HCT116 (cell line): ENCODE measurements around the gene SLC44A2. TPM values are rescaled to one million over a fixed set of nuclear protein-coding genes. Genes with fewer than 3 reads are reported as not detected.

ENCODE experiments used
- ATAC-seq: fragments of 200-7000 bp; cut with Tn5 transposase; 2 replicates; pipeline ENCODE4 v1.9.1; 2020; ENCODE audit warnings: mild to moderate bottlenecking, moderate library complexity
- BruUV-seq: library from RNA; stranded (reverse); fragments of 400-500 nt; replicated peaks from 2 replicates; lab custom pipeline; 2021; lab: Mats Ljungman, UMichigan
- CTCF ChIA-PET: fragments of 300-600 bp; sonication (Branson Sonifier 250); formaldehyde crosslinking; loops from one replicate; lab custom pipeline; 2021; ENCODE audit warnings: antibody characterized with exemption; lab: Charles Lee
- POLR2A ChIA-PET: fragments of 300-600, 350-600 bp; sonication (Branson Sonifier 250); formaldehyde crosslinking; loops from one replicate; lab custom pipeline; 2021; ENCODE audit warnings: antibody characterized with exemption; lab: Charles Lee
- RAD21 ChIA-PET, 2 experiments: fragments of 300-600 bp; sonication (Branson Sonifier 250); formaldehyde crosslinking; loops; one replicate each; lab custom pipeline; 2023; ENCODE audit warnings: low total read pairs in 2 of 2; ENCODE audit not compliant: uncharacterized antibody in 2 of 2, unreplicated experiment in 2 of 2, low non-redundant PET in 1 of 2; lab: Charles Lee
- DNase-seq: peaks from one replicate; pipeline ENCODE4 v3.0.0-alpha.2; 2010; ENCODE audit warnings: low read depth, low spot score
- H2AFZ ChIP-seq: fragments of 200-600 bp; shearing (Covaris generic), sonication (generic); 2 replicates; pipeline ENCODE4 v1.6.1; 2017; ENCODE audit warnings: low read depth, mixed run types, mixed read lengths, antibody characterized with exemption, low read length; ENCODE audit not compliant: poor library complexity, severe bottlenecking
- H3K27ac ChIP-seq: 2 replicates; pipeline ENCODE4 v1.5.1; 2012; ENCODE audit warnings: low read depth, low read length
- H3K27me3 ChIP-seq: fragments of 200-600 bp; sonication (generic); 2 replicates; pipeline ENCODE4 v1.6.1; 2016; ENCODE audit warnings: mixed run types, low read length, mixed read lengths; ENCODE audit not compliant: insufficient read depth
- H3K36me3 ChIP-seq, 2 experiments: fragments of 200-500 bp in 1 of 2; fragments of 200-600 bp in 1 of 2; sonication (Bioruptor generic) in 1 of 2; sonication (generic) in 1 of 2; 2 replicates each; pipeline versions ENCODE4 v1.5.1 to v1.6.1; 2014 to 2016; ENCODE audit warnings: low read length in 2 of 2, inconsistent platforms in 1 of 2, mixed read lengths in 1 of 2, mixed run types in 1 of 2; ENCODE audit not compliant: insufficient read depth in 2 of 2, control insufficient read depth in 1 of 2
- H3K4me1 ChIP-seq, 2 experiments: fragments of 200-600 bp in 1 of 2; sonication (generic) in 1 of 2; 2 replicates each; pipeline versions ENCODE4 v1.5.1 to v1.6.1; 2012 to 2017; ENCODE audit warnings: low read length in 2 of 2, inconsistent platforms in 1 of 2, mild to moderate bottlenecking in 1 of 2, mixed read lengths in 1 of 2, mixed run types in 1 of 2, moderate library complexity in 1 of 2; ENCODE audit not compliant: insufficient read depth in 2 of 2, control insufficient read depth in 1 of 2
- H3K4me2 ChIP-seq: fragments of 200-600 bp; sonication (generic); 2 replicates; pipeline ENCODE4 v1.6.1; 2017; ENCODE audit warnings: mixed run types, low read length, mixed read lengths
- H3K4me3 ChIP-seq, 2 experiments: fragments of 200-600 bp in 1 of 2; sonication (generic) in 1 of 2; replicated peaks in 1 of 2; 2 replicates each; pipeline ENCODE4 v1.5.1; 2011 to 2016; ENCODE audit warnings: low read length in 2 of 2, control low read depth in 1 of 2, low read depth in 1 of 2, mild to moderate bottlenecking in 1 of 2, mixed read lengths in 1 of 2, mixed run types in 1 of 2
- H3K79me2 ChIP-seq: fragments of 200-600 bp; sonication (generic); 2 replicates; pipeline ENCODE4 v1.6.1; 2017; ENCODE audit warnings: mild to moderate bottlenecking, mixed run types, low read length, moderate library complexity, mixed read lengths; ENCODE audit not compliant: insufficient read depth
- H3K9ac ChIP-seq: fragments of 200-600 bp; sonication (generic); 2 replicates; pipeline ENCODE4 v1.6.1; 2016; ENCODE audit warnings: low read length, mixed read lengths
- H3K9me2 ChIP-seq: fragments of 200-600 bp; sonication (generic), shearing (Covaris generic); 2 replicates; pipeline ENCODE4 v1.6.1; 2017; ENCODE audit warnings: mixed run types, mild to moderate bottlenecking, moderate library complexity; ENCODE audit not compliant: insufficient read depth
- H3K9me3 ChIP-seq, 2 experiments: fragments of 200-500 bp in 1 of 2; fragments of 200-600 bp in 1 of 2; sonication (Bioruptor generic) in 1 of 2; sonication (generic) in 1 of 2; 2 replicates each; pipeline ENCODE4 v1.6.1; 2014 to 2017; ENCODE audit warnings: low read length in 2 of 2, mixed read lengths in 2 of 2, inconsistent platforms in 1 of 2, low read depth in 1 of 2, mild to moderate bottlenecking in 1 of 2, mixed run types in 1 of 2, moderate library complexity in 1 of 2; ENCODE audit not compliant: control insufficient read depth in 1 of 2, insufficient read depth in 1 of 2
- H4K20me1 ChIP-seq: fragments of 200-600 bp; sonication (generic), shearing (Covaris generic); 2 replicates; pipeline ENCODE4 v1.6.1; 2017; ENCODE audit warnings: mixed run types, mild to moderate bottlenecking, moderate library complexity; ENCODE audit not compliant: insufficient read depth
- ATF3 ChIP-seq: IDR thresholded peaks from 2 replicates; pipeline ENCODE4 v1.6.1; 2012
- CBX3 ChIP-seq: IDR thresholded peaks from 2 replicates; pipeline ENCODE4 v1.6.1; 2012; ENCODE audit warnings: low read depth
- CEBPB ChIP-seq: IDR thresholded peaks from 2 replicates; pipeline ENCODE4 v1.6.1; 2012; ENCODE audit warnings: low read depth
- EGR1 ChIP-seq: IDR thresholded peaks from 2 replicates; pipeline ENCODE4 v1.6.1; 2012; ENCODE audit warnings: low read depth
- ELF1 ChIP-seq: IDR thresholded peaks from 2 replicates; pipeline ENCODE4 v1.6.1; 2012; ENCODE audit warnings: low read depth, borderline replicate concordance
- EZH2 ChIP-seq: fragments of 200-600 bp; sonication (generic); IDR thresholded peaks from 2 replicates; pipeline ENCODE4 v1.6.1; 2017; ENCODE audit warnings: antibody characterized with exemption, mixed run types
- EZH2phosphoT487 ChIP-seq: fragments of 200-600 bp; IDR thresholded peaks from 2 replicates; pipeline ENCODE4 v1.6.1; 2018; ENCODE audit warnings: antibody characterized with exemption, borderline replicate concordance
- FOSL1 ChIP-seq: IDR thresholded peaks from 2 replicates; pipeline ENCODE4 v1.6.1; 2012; ENCODE audit warnings: low read depth
- JUND ChIP-seq: IDR thresholded peaks from 2 replicates; pipeline ENCODE4 v1.6.1; 2012
- MAX ChIP-seq: IDR thresholded peaks from 2 replicates; pipeline ENCODE4 v1.6.1; 2012
- POLR2A ChIP-seq: IDR thresholded peaks from 2 replicates; pipeline ENCODE4 v1.7.0; 2011; ENCODE audit warnings: borderline replicate concordance; ENCODE audit not compliant: insufficient read depth, insufficient read length; ENCODE audit errors: extremely low read depth
- POLR2AphosphoS5 ChIP-seq: IDR thresholded peaks from 2 replicates; pipeline ENCODE4 v1.6.1; 2011; ENCODE audit warnings: mild to moderate bottlenecking, low read depth, low read length, moderate library complexity
- RAD21 ChIP-seq: IDR thresholded peaks from 2 replicates; pipeline ENCODE4 v1.6.1; 2012; ENCODE audit warnings: low read depth, mild to moderate bottlenecking
- REST ChIP-seq: IDR thresholded peaks from 2 replicates; pipeline ENCODE4 v1.6.1; 2012; ENCODE audit warnings: low read depth
- SIN3A ChIP-seq: IDR thresholded peaks from 2 replicates; pipeline ENCODE4 v1.6.1; 2012; ENCODE audit warnings: low read depth
- SP1 ChIP-seq: IDR thresholded peaks from 2 replicates; pipeline ENCODE4 v1.6.1; 2012; ENCODE audit warnings: low read depth
- SRF ChIP-seq: IDR thresholded peaks from 2 replicates; pipeline ENCODE4 v1.6.1; 2012; ENCODE audit warnings: low read depth
- TCF7L2 ChIP-seq: IDR thresholded peaks from 2 replicates; pipeline ENCODE4 v1.7.0; 2011; ENCODE audit warnings: borderline replicate concordance, inconsistent platforms; ENCODE audit not compliant: insufficient read depth, insufficient read length; ENCODE audit errors: extremely low read depth
- YY1 ChIP-seq: IDR thresholded peaks from 2 replicates; pipeline ENCODE4 v1.6.1; 2011; ENCODE audit warnings: low read length, low read depth, moderate library complexity, mild to moderate bottlenecking; ENCODE audit not compliant: insufficient replicate concordance; ENCODE audit errors: extremely low read depth
- ZFX ChIP-seq: fragments of 450-650 bp; IDR thresholded peaks from 2 replicates; pipeline ENCODE4 v1.6.1; 2017
- intact Hi-C: fragments of 100-400 bp; cut with micrococcal nuclease; formaldehyde crosslinking; loops from 2 replicates; pipeline ENCODE4 v1.10.0; 2022
- total RNA-seq: library from RNA; stranded (reverse); gene quantifications from one replicate; pipeline ENCODE4 v1.2.1, GENCODE V29; 2021; ENCODE audit not compliant: unreplicated experiment

Gene SLC44A2
- total RNA-seq, 1 experiment from 2014 or later = 90.9 TPM

- H3K27me3 ChIP-seq = no peaks in the 10 kb centered on the region
- no peak overlapping the region for H3K4me2 ChIP-seq
- ChIA-PET RAD21 (no interaction called here), CTCF (no interaction called here), POLR2A (no interaction called here)
- no peaks in the 10 kb centered on the region for H3K9me2 ChIP-seq
- no peaks in the 10 kb centered on the region for H3K4me1 ChIP-seq
- DNase-seq = no peak
- ATAC-seq = no peak
- no peak for TF ChIP-seq REST
- no peak for TF ChIP-seq EZH2phosphoT487
- TF ChIP-seq ATF3 = no peak
- TF ChIP-seq SRF = no peak
- no peak for TF ChIP-seq RAD21
- no peak for TF ChIP-seq MAX
- TF ChIP-seq YY1 = no peak
- no peak for TF ChIP-seq POLR2AphosphoS5
- TF ChIP-seq SIN3A = no peak
- no peak for TF ChIP-seq JUND
- no peak for TF ChIP-seq EZH2
- no peak for TF ChIP-seq POLR2A
- TF ChIP-seq ELF1 = no peak
- TF ChIP-seq ZFX = no peak
- no peak for TF ChIP-seq TCF7L2
- TF ChIP-seq CBX3 = no peak
- TF ChIP-seq CEBPB = no peak
- TF ChIP-seq SP1 = no peak
- no peak for TF ChIP-seq EGR1
- no peak for TF ChIP-seq FOSL1
- H2AFZ ChIP-seq = no peak overlapping the region
- H3K9me3 ChIP-seq = no peaks in the 10 kb centered on the region
- BruUV-seq = no TSS peak
- no peaks in the 10 kb centered on the region for H4K20me1 ChIP-seq
- intact Hi-C loops = no loop called here
- no peaks in the 10 kb centered on the region for H3K79me2 ChIP-seq
- no peak overlapping the region for H3K27ac ChIP-seq
- no peak overlapping the region for H3K4me3 ChIP-seq
- H3K9ac ChIP-seq = no peak overlapping the region
- peaks cover 34 to 40% of the 10 kb centered on the region in 2 experiments; a peak in 3 of 4 replicates for H3K36me3 ChIP-seq
Observed at GRCh38 chr19:10637894-10638293, 12.5 kb downstream of the SLC44A2 start.
